Measurements from ENCODE around the gene HBE1.

Gene HBE1

GRCh38 chr11:5228124-5228523 is 41.6 kb downstream of the HBE1 start:
- no peak for DNase-seq (ENCODE audit: low read depth)
- no peak for TF ChIP-seq CTCF (conservative IDR thresholded peaks at IDR 0.05; ENCODE audit: low read depth, low read length)
- no peak overlapping the region for H3K4me3 ChIP-seq (ENCODE audit: low read depth, low read length)

DNA sequence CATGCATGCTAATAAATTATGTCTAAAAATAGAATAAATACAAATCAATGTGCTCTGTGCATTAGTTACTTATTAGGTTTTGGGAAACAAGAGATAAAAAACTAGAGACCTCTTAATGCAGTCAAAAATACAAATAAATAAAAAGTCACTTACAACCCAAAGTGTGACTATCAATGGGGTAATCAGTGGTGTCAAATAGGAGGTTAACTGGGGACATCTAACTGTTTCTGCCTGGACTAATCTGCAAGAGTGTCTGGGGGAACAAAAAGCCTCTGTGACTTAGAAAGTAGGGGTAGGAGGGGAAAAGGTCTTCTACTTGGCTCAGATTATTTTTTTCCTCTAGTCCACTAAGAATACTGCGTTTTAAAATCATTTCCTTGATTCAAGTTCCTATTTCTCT is 42.1 kb downstream of the HBE1 start:
- DNase-seq (ENCODE audit: low read depth): no peak
- H3K4me3 ChIP-seq (ENCODE audit: low read depth, low read length): no peak overlapping the region
- no peak for TF ChIP-seq CTCF (conservative IDR thresholded peaks at IDR 0.05; ENCODE audit: low read depth, low read length)

GRCh38 chr11:5226732-5227310 is 42.9 kb downstream of the HBE1 start, which contains the start of gene HBB:
Gene HBB, minus strand, starts transcription at chr11:5227071. Its CDS starts 50 bp downstream, at chr11:5227021.
- H3K4me3 ChIP-seq (ENCODE audit: low read depth, low read length): no peak within 1 kb of the TSS

GRCh38 chr11:5225480-5225871 is 44.3 kb downstream of the HBE1 start:
- H3K4me3 ChIP-seq (ENCODE audit: low read depth, low read length): no peak overlapping the region
- TF ChIP-seq CTCF (conservative IDR thresholded peaks at IDR 0.05; ENCODE audit: low read depth, low read length): no peak
- DNase-seq (ENCODE audit: low read depth): no peak

More at GRCh38 chr11:5226732-5227310, 42.9 kb downstream of the HBE1 start, which contains the start of gene HBB:
- no peak for TF ChIP-seq CTCF (conservative IDR thresholded peaks at IDR 0.05; ENCODE audit: low read depth, low read length)
- DNase-seq (ENCODE audit: low read depth): no peak

- no peak for DNase-seq (ENCODE audit: low read depth)
- no peak for TF ChIP-seq CTCF (conservative IDR thresholded peaks at IDR 0.05; ENCODE audit: low read depth, low read length)
- no peak overlapping the region for H3K4me3 ChIP-seq (ENCODE audit: low read depth, low read length)
These were observed 44.9 kb downstream of the HBE1 start for GRCh38 chr11:5224538-5225479.

DNA sequence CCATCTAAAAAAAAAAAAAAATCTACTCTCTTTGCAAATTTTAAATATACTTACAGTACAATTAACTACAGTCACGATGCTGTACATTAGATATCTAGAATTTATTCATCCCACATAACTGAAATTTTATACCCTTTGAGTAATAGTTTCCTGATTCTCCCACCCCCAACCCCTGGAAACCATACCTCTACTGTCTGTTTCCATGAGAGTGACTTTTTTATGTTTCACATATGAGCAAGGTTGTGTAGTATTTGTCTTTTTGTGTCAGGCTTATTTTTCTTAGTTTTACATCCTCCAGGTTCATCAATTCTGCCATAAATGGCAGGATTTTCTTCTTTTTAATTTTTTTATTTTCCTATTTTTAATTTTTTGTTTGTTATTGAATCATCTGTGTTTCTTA is 46.1 kb downstream of the HBE1 start:
- no peak for DNase-seq (ENCODE audit: low read depth)
- no peak for TF ChIP-seq CTCF (conservative IDR thresholded peaks at IDR 0.05; ENCODE audit: low read depth, low read length)

More for the DNA sequence above, 46.1 kb downstream of the HBE1 start:
- no peak overlapping the region for H3K4me3 ChIP-seq (ENCODE audit: low read depth, low read length)
